Activated CD4-positive, alpha-beta T cell treated with anti-CD3 and anti-CD28 coated beads for 24 hours (primary cell): ENCODE data around the gene TMEM258.

Source experiments
- DNase-seq, 2 donors: peaks; one replicate each; pipeline ENCODE4 v3.0.0-alpha.2; 2020; ENCODE audit warnings: low read depth in 2 of 2

The TMEM258 gene

DNA sequence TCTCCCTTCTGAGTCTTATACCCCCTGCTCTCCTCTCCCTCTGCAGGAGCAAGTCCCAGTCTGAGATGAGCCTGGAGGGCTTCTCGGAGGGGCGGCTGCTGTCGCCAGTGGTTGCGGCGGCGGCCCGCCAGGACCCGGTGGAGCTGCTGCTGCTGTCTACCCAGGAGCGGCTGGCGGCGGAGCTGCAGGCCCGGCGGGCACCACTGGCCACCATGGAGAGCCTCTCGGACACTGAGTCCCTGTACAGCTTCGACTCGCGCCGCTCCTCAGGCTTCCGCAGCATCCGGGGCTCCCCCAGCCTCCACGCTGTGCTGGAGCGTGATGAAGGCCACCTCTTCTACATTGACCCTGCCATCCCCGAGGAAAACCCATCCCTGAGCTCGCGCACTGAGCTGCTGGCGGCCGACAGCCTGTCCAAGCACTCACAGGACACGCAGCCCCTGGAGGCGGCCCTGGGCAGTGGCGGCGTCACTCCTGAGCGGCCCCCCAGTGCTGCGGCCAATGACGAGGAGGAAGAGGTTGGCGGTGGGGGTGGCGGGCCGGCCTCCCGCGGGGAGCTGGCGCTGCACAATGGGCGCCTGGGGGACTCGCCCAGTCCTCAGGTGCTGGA lies 48.8 kb downstream of the TMEM258 start:
- no peak for DNase-seq

DNA sequence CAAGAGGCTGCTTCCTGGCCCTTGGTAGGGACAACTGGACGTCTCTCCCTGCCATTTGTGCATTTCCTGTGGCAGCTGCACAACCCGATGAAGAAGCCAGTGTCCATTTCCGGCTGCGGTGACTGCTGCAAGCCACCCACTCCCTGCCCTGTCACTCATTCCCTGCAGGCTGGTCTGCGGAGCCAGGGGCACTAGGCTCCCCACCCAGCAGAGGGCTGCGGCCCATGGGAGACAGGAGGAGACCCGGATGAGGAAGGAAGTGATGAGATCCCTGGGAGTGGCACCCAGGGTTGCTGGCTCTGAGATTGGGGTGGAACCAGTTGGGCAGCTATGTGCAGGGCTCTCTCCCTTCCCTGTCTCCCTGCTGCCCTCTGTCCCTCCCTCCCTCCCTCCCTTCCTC lies 50.0 kb downstream of the TMEM258 start:
- DNase-seq, result no peak

DNA sequence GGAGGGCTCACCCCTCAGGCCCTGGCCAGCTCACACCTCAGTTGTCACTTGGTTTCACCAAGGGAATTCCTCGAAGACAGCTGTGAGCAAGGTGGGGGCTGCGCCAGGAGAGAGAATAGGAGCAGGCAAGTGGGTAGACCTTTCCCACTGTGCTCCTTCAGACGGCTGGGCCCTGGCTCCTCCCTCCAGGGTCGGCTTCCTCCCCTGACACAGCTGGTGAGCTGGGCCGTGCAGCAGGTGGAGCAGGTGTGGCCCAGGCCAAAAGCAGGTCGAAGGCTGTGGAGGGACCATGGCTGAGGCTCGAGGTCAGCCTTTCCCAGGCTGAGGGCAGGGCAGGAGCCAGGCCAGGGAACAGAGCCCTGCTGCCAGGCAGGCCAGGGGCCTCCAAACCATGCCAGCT lies 52.4 kb downstream of the TMEM258 start:
- DNase-seq, result no peak

DNA sequence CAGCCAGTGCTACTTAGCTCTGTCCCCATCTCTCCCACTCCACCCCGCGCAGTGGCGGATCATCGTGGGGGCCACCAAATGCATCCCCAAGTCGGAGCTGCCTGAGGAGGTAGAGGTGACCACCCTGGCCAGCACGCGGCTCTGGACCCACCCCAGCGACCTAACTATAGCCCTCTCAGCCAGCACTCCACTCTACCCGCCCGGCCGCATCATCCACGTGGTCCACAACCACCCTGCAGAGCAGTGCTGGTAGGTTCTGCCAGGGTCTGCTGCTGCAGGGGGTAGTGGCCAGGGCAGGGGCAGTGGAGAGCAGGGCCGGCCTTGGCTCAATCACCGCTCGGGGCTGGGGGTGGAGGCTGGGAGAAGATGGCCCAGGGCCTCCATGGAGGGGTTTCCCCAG lies 53.0 kb downstream of the TMEM258 start:
- DNase-seq, result no peak
